ENCODE measurements around the gene STXBP3. TPM values are rescaled to one million over a fixed set of nuclear protein-coding genes. Genes with fewer than 3 reads are reported as not detected.
"Not testable (repeated sequence)": the region's sequence is repeated elsewhere in the genome, so short reads cannot be mapped to it uniquely, and the experiment has no call there.

Gene STXBP3
- polyA plus RNA-seq (ENCODE audit: insufficient read length): 26.8 TPM

- DNase-seq: peak; percentile 99
These were observed at the start of gene STXBP3 for GRCh38 chr1:108746382-108747170. TSS of gene STXBP3 (plus strand) at chr1:108746674. CDS start at chr1:108746738, 64 bp downstream.

DNA sequence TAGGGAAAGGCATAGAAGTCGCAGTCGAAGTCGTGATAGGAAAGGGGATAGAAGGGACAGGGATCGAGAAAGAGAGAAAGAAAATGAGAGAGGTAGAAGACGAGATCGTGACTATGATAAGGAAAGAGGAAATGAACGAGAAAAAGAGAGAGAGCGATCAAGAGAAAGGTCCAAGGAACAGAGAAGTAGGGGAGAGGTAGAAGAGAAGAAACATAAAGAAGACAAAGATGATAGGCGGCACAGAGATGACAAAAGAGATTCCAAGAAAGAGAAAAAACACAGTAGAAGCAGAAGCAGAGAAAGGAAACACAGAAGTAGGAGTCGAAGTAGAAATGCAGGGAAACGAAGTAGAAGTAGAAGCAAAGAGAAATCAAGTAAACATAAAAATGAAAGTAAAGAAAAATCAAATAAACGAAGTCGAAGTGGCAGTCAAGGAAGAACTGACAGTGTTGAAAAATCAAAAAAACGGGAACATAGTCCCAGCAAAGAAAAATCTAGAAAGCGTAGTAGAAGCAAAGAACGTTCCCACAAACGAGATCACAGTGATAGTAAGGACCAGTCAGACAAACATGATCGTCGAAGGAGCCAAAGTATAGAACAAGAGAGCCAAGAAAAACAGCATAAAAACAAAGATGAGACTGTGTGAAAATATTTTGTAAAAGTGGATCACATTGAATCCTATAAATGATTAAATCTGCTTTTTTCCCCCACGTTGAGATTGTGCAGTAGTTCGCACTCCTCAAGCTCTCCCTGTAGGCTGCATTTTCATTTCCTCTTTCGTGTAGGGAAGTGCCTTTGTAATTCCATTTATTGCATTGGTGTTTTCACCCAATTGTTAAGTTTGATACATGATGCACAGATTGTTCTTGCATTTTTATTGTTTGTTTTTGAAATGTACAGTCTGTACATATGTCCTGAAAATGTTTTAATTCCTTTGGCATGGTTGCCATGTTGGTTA is 46.8 kb upstream of the STXBP3 start:
- no peak for DNase-seq

- no peak for DNase-seq
These were observed 45.2 kb upstream of the STXBP3 start for GRCh38 chr1:108701176-108701849.

DNA sequence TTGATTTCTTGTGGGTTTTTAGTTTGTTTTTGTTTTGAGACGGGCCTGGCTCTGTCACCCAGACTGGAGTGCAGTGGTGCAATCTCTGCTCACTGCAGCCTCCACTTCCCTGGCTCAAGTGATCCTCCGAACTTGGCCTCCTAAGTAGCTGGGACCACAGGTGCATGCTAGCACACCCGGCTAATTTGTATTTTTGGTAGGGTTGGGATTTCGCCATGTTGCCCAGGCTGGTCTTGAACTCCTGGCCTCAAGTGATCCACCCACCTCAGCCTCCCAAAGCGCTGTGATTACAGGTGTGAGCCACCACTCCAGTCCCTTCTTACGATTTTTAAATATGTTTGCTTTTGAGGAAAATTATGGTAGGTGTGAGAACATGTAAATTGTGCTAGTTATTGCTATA is 44.4 kb upstream of the STXBP3 start:
- DNase-seq: not testable (repeated sequence)

GRCh38 chr1:108703939-108704338 is 42.5 kb upstream of the STXBP3 start:
- no peak for DNase-seq

DNA sequence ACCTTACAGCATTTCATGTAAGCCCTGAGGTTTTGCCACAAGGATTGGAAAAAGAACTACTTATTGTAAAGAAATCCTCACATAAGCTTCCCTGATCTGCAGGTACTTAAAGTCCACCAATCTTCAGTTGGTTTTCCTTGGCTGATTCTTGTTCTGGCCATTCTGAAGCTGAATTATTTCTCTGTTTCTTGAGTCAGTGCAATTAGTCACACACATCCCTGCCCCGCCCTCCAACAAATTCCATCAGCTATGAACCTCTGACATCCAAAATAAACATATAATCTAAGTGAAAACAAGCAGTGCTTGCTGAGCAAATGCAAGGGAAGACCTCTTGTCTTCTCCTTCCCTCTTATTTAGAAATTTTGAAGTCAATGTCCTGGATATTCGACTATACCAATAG is 42.0 kb upstream of the STXBP3 start:
- no peak for DNase-seq

- DNase-seq: no peak
These were observed 39.8 kb upstream of the STXBP3 start for GRCh38 chr1:108706643-108707042.

DNA sequence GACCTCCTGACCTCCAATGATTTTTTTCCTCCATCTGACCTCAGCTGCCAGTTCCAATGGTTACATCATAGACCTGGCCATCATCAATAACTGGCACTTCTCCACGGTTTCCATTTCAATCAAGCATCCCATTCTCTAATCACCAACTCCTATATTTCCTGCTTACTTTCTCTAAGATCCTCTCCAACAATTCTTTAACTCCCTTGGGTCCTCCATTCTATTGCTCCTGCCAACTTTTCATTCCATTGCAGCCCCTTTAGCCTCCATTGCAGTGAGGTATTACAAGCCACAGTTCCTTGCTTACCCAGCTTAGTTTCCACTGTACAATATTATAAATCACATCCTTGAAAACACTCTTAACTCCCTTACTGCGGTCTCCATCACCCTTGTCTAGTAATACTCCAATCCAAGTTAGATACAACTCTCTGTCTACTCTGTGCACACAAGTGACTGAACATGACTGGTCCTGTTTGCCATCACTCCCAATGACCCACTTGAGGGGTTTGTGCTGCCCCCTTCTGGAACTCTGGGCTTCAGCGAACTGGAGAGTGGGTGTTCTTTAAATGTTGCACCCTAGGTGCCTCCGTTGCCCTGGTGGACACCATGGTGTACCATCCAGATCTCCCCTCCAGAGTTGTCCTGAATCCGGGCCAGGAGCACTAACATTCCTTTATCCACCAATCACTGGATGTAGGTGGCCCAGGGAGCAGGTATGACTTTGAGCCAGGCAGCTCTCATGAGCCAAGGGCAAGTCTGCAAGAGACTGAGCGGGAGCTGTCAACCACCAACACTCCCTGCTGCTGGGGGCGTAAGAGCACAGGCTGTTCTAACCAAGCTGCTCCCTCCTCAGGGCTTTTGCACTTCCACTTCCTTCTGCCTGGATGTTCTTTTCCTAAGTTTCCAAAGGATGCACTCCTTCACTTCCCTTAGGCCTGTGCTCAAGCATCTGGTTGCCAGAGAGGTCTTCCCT is 37.5 kb upstream of the STXBP3 start:
- DNase-seq: no peak

GRCh38 chr1:108712606-108713150 is 33.8 kb upstream of the STXBP3 start, which contains the start of gene FNDC7:
TSS of gene FNDC7 (plus strand) at chr1:108712908. CDS start at chr1:108712934, 26 bp downstream.
- DNase-seq: no peak

DNA sequence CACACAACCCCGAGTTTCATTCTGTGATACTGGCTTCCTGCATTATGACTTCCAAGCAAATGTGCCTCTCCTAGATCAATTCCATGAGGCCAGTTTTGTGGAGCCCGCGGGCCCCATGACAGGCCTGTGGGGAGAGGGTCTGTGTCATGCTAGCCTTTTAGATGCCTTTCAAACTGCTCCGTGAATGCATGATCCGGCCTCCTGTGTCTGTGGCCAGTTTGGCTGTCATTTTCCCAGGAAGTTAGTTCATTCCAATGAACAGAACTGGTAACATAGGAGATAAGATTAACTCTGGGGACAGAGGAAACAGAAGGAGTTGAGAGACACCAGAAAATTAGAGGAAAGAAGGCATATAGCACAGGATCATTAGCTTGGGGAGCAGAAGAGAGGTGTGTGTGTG is 30.5 kb upstream of the STXBP3 start:
- no peak for DNase-seq

DNA sequence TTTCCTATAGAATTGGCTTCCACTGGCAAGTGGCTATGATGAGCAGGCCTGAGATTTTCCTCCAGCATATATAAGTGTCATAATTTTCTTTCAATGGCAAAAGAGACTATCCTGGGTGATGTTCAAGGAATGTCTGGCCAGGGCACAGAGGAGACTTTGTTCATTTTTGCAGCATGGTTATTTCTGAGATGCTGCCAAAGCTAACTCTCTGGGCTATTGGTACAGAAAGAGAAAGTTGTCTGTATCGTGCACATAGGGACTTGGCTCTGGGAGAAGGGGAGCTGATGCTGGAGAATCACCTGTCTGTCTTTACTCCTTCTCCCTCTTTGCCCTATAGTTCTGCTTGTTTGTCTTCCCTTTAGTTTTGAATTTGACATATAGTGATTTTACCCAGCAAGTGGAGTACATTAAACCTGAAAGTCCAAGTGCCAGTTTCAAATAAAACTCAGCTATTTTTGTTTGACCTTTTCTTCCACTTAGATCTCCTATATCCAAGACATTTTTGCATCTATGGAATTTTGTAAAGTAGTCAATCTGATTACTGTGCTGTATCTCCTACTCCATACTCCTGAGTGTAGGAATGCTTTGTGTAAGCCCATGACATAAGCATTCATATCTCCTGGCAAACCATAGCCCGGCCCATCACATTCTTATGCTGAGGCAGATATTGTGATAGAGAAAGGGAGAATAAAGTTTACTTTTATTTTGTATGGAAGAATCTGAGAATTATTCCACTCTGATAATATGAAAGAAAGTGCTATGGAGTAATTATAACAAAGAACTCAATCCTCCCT is 29.8 kb upstream of the STXBP3 start:
- DNase-seq: no peak

DNA sequence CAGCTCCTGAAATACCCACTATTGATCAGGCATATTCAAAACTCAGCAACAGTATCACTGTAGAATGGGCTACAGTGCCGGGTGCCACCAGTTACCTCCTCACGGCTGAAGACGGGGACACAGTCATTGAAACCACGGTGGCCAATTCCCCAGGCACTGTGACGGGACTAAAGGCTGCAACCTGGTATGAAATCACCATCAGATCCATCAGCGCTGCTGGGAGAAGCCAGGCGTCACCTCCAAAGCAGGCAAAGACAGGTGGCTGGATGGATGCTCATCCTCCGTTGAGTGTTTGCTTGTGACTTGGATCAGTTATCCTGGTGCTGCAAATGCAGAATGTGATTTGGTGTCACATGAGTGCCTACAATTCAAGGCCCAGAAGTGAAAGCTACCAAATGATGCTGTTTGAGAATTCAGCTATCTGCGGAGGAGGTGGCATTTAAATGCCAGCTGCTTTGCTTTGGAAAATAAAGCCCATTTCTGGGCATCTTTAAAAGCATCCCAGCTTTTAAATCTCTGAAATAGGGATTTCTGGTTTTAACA is 28.6 kb upstream of the STXBP3 start:
- DNase-seq: no peak

DNA sequence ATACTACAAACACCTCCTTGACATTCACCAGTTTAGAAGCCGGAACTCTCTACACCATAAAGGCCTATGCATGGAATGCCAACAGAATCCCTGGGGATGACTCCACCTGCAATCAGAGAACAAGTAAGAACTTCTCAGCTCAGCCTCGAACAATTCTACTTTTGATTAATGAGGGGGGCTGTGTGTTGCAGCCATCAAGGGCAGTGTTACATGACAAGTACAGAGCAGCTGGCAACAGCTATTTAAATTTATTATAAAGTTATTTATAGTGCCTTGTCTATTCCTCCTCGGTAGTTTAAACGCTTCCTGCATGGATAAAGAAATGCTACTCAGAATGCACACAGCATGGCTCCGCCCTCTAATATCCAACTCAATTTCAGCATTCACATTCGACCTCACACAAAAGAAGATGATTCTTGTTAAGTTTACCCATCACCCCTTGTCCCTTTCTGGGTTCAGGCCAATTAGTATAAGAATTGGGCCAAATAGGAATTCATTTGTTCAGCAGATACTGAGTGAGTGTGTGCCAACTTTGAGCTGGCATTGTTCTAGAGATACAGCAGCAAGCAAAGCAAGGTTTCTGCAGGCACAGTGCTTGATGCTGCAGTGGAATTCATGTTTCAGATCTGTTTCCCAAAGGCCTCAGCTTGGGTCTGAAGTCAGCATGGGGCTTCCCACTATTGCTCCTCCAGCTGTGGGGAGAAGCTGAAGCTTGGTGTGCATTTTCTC is 27.4 kb upstream of the STXBP3 start:
- DNase-seq: no peak

GRCh38 chr1:108719656-108720435 is 26.6 kb upstream of the STXBP3 start:
- DNase-seq: no peak

DNA sequence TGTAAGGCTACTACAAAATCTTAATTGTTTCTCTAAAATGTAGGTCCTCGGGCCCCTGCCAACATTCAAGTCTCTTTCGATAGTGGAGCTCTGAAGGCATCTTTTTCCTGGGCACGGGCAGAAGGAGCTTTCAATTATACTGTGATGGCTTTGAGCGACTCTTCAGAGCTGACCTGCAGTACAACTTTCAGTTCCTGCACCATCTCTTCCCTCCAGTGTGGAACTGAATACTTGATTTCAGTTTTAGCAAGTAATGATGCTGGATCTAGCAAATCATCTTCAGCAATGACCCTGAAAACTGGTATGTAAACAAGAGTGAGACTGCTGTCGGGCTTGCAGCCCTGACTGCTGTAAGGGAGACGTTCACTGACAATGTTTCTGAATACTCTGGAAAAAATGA is 24.2 kb upstream of the STXBP3 start:
- no peak for DNase-seq

DNA sequence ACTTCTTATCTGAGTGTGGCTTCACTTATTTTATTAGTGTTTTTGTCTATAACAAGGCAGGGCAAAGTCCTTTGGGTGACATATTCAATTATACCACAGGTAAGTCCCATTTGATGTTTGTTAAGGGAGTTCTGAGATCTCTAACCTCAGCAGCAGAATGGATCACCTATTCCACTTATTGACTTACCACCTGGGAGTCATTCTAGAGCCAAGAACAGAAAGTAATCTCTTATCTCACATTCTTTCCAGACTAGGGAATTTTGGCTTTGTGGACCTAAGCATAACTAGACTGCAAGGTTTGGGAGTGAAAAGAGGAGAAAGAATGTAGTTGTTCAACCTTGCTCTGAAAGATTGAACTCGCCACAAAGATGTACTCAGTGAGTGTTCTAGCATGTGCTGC is 20.6 kb upstream of the STXBP3 start:
- no peak for DNase-seq

GRCh38 chr1:108728327-108728923 is 18.0 kb upstream of the STXBP3 start:
- DNase-seq: no peak

GRCh38 chr1:108729481-108729880 is 17.0 kb upstream of the STXBP3 start:
- DNase-seq: no peak
